HEK293 (cell line): ENCODE measurements around the gene HOXB8.

Source experiments
- GFI1B ChIP-seq: fragments of 450-650 bp; formaldehyde crosslinking; IDR thresholded peaks from 2 replicates; pipeline ENCODE4 v1.5.1; 2016; ENCODE audit warnings: missing biosample characterization, missing genetic modification characterization
- INSM2 ChIP-seq: fragments of 450-650 bp; formaldehyde crosslinking; IDR thresholded peaks from 2 replicates; pipeline ENCODE4 v1.5.1; 2016; ENCODE audit warnings: missing biosample characterization, missing genetic modification characterization
- KLF1 ChIP-seq: fragments of 450-650 bp; formaldehyde crosslinking; IDR thresholded peaks from 2 replicates; pipeline ENCODE4 v1.5.1; 2016; ENCODE audit warnings: missing biosample characterization, missing genetic modification characterization
- PATZ1 ChIP-seq: fragments of 450-650 bp; formaldehyde crosslinking; IDR thresholded peaks from 2 replicates; pipeline ENCODE4 v1.5.1; 2016; ENCODE audit warnings: missing biosample characterization, missing genetic modification characterization
- PBX3 ChIP-seq: sonication (generic); formaldehyde crosslinking; IDR thresholded peaks from 2 replicates; pipeline ENCODE4 v1.8.1; 2022; ENCODE audit warnings: mild to moderate bottlenecking, moderate library complexity, missing genetic modification reagents
- PRDM4 ChIP-seq: fragments of 450-650 bp; formaldehyde crosslinking; IDR thresholded peaks from 2 replicates; pipeline ENCODE4 v1.5.1; 2017; ENCODE audit warnings: missing biosample characterization, missing genetic modification characterization
- SP2 ChIP-seq: fragments of 450-650 bp; formaldehyde crosslinking; IDR thresholded peaks from 2 replicates; pipeline ENCODE4 v1.5.1; 2016; ENCODE audit warnings: missing biosample characterization, missing genetic modification characterization
- ZBTB17 ChIP-seq: fragments of 450-650 bp; formaldehyde crosslinking; IDR thresholded peaks from 2 replicates; pipeline ENCODE4 v1.5.1; 2016; ENCODE audit warnings: missing biosample characterization, missing genetic modification characterization
- ZBTB6 ChIP-seq: fragments of 450-650 bp; formaldehyde crosslinking; IDR thresholded peaks from 2 replicates; pipeline ENCODE4 v1.5.1; 2017; ENCODE audit warnings: missing biosample characterization, missing genetic modification characterization
- ZBTB8A ChIP-seq: fragments of 450-650 bp; formaldehyde crosslinking; IDR thresholded peaks from 2 replicates; pipeline ENCODE4 v1.5.1; 2016; ENCODE audit warnings: missing biosample characterization, missing genetic modification characterization
- ZEB2 ChIP-seq: fragments of 450-650 bp; formaldehyde crosslinking; IDR thresholded peaks from 2 replicates; pipeline ENCODE4 v1.5.1; 2016; ENCODE audit warnings: missing biosample characterization, missing genetic modification characterization
- ZNF10 ChIP-seq: fragments of 450-650 bp; formaldehyde crosslinking; IDR thresholded peaks from 2 replicates; pipeline ENCODE4 v1.5.1; 2017; ENCODE audit warnings: missing biosample characterization, missing genetic modification characterization
- ZNF248 ChIP-seq: fragments of 450-650 bp; formaldehyde crosslinking; IDR thresholded peaks from 2 replicates; pipeline ENCODE4 v1.5.1; 2017; ENCODE audit warnings: missing biosample characterization, missing genetic modification characterization
- ZNF398 ChIP-seq: fragments of 450-650 bp; formaldehyde crosslinking; IDR thresholded peaks from 2 replicates; pipeline ENCODE4 v1.5.1; 2017; ENCODE audit warnings: missing biosample characterization, missing genetic modification characterization
- ZNF660 ChIP-seq: fragments of 450-650 bp; IDR thresholded peaks from 2 replicates; pipeline ENCODE4 v1.5.1; 2018; ENCODE audit warnings: missing biosample characterization, mild to moderate bottlenecking, missing genetic modification characterization
- ZNF76 ChIP-seq: fragments of 450-650 bp; formaldehyde crosslinking; IDR thresholded peaks from 2 replicates; pipeline ENCODE4; 2016; ENCODE audit warnings: low read depth, missing biosample characterization, missing genetic modification characterization, borderline replicate concordance
- ZSCAN18 ChIP-seq: fragments of 450-650 bp; formaldehyde crosslinking; IDR thresholded peaks from 2 replicates; pipeline ENCODE4 v1.5.1; 2016; ENCODE audit warnings: missing biosample characterization, missing genetic modification characterization
- ZSCAN23 ChIP-seq: fragments of 450-650 bp; formaldehyde crosslinking; IDR thresholded peaks from 2 replicates; pipeline ENCODE4 v1.5.1; 2016; ENCODE audit warnings: missing biosample characterization, missing genetic modification characterization
- ZSCAN30 ChIP-seq: fragments of 450-650 bp; IDR thresholded peaks from 2 replicates; pipeline ENCODE4 v1.5.1; 2018; ENCODE audit warnings: missing biosample characterization, mild to moderate bottlenecking, missing genetic modification characterization, moderate library complexity
- ZSCAN4 ChIP-seq: fragments of 450-650 bp; formaldehyde crosslinking; IDR thresholded peaks from 2 replicates; pipeline ENCODE4 v1.5.1; 2017; ENCODE audit warnings: missing biosample characterization, missing genetic modification characterization
- ZSCAN5A ChIP-seq: fragments of 450-650 bp; formaldehyde crosslinking; IDR thresholded peaks from 2 replicates; pipeline ENCODE4 v1.5.1; 2016; ENCODE audit warnings: missing biosample characterization, missing genetic modification characterization
- ZXDB ChIP-seq: fragments of 450-650 bp; formaldehyde crosslinking; IDR thresholded peaks from 2 replicates; pipeline ENCODE4 v1.5.1; 2016; ENCODE audit warnings: missing biosample characterization, missing genetic modification characterization

The HOXB8 gene

GRCh38 chr17:48610282-48611211 lies 4.5 kb downstream of the HOXB8 start, which contains the start of gene HOXB7 (continued):
- TF ChIP-seq PRDM4 (0 out of 2 replicates have a peak, but pooled peaks have one; percentile 8), PBX3 (CRISPR knock-in tag) (0 out of 2 replicates have a peak, but pooled peaks have one; percentile 53), ZSCAN5A (tag by site-specific recombination) (peak; percentile 75; the same call in 1 of the 2 replicates), GFI1B (tag by site-specific recombination) (peak; percentile 80), KLF1 (tag by site-specific recombination) (0 out of 2 replicates have a peak, but pooled peaks have one; percentile 24), ZNF10 (tag by site-specific recombination) (peak; percentile 28; the same call in 1 of the 2 replicates), INSM2 (tag by site-specific recombination) (peak; percentile 23; the same call in 1 of the 2 replicates), ZSCAN23 (tag by site-specific recombination) (0 out of 2 replicates have a peak, but pooled peaks have one; percentile 14), ZNF76 (peak; percentile 49; the same call in 1 of the 2 replicates), ZSCAN30 (tag by site-specific recombination) (peak; percentile 57; the same call in 1 of the 2 replicates), ZNF248 (tag by site-specific recombination) (no peak), PATZ1 (tag by site-specific recombination) (peak; percentile 69), ZXDB (peak; percentile 77; the same call in 1 of the 2 replicates), ZBTB8A (tag by site-specific recombination) (peak; percentile 93), ZBTB17 (tag by site-specific recombination) (peak; percentile 94), SP2 (tag by site-specific recombination) (peak; percentile 44), ZNF660 (tag by site-specific recombination) (0 out of 2 replicates have a peak, but pooled peaks have one; percentile 34), ZSCAN4 (0 out of 2 replicates have a peak, but pooled peaks have one; percentile 20), ZNF398 (tag by site-specific recombination) (0 out of 2 replicates have a peak, but pooled peaks have one; percentile 29), ZEB2 (peak; percentile 61; the same call in 1 of the 2 replicates), ZBTB6 (tag by site-specific recombination) (peak; percentile 91), ZSCAN18 (tag by site-specific recombination) (no peak)
